Fibroblast of skin of right quadriceps (primary cell): ENCODE data around the gene ZNF319.

Experiments used
- DNase-seq: peaks from one replicate; pipeline ENCODE4 v3.0.0-alpha.2; 2013

The ZNF319 gene

GRCh38 chr16:57970970-57971369 lies 29.5 kb downstream of the ZNF319 start, which contains the start of gene CNGB1:
Gene CNGB1 (minus strand): TSS chr16:57971128. CDS start chr16:57967286, 3,842 bp downstream.
- no peak for DNase-seq

- DNase-seq, result no peak
Measured at GRCh38 chr16:57970319-57970718, 30.2 kb downstream of the ZNF319 start.

DNA sequence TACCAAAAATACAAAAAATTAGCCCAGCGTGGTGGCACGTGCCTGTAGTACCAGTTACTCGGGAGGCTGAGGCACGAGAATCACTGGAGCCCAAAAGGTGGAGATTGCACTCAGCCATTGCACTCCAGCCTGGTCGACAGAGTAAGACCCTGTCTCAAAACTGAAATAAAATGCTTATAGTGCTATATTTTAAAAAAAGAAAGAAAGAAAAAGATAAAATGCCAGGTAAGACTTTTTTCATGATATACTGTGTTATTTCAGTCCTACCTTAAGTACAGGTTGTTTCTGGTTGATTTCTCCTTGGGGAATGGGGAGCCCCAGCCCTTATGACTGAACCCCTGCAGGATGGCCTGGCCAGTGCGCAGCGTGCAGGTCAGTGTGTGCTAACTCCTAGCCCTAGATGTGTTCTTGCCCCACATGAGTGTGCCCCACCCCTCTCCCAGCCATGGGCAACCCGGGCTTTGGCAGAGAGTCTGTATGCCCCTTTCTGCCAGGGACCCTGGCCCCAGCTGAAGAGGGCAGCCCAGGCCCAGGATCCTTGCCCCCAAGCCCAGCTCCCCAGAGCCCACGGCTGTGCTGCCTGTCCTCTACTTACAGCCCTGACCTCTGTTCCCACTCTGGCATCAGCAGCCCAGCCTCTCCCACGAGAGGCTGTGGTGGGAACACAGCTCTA lies 30.9 kb downstream of the ZNF319 start:
- DNase-seq, result no peak

GRCh38 chr16:57967916-57968315 lies 32.6 kb downstream of the ZNF319 start:
- DNase-seq, result no peak

DNA sequence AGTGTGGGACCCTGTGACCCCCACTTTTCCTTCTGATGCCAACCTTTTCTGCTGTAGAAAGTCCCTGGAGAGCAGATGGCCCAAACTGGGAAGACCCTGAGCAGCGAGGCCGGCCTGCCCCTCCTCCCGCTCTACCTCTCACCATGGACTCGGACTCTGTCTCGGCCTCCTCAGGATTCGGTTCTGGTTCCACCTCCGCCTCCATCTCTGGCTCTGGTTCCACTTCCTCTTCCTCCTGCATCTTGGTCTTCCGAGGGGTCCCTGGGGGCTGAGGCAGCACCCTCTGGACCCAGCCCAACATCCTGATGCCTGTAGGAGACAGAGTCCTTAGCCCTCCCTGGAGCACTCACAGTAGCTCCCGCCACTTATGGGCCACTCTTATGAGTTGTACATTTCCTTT lies 33.5 kb downstream of the ZNF319 start:
- no peak for DNase-seq

GRCh38 chr16:57966204-57966771 lies 34.2 kb downstream of the ZNF319 start:
- peak; percentile 6 for DNase-seq

- no peak for DNase-seq
Measured at GRCh38 chr16:57964157-57964700, 36.2 kb downstream of the ZNF319 start.

GRCh38 chr16:57962756-57963155 lies 37.7 kb downstream of the ZNF319 start:
- no peak for DNase-seq

GRCh38 chr16:57962046-57962445 lies 38.4 kb downstream of the ZNF319 start:
- no peak for DNase-seq

DNA sequence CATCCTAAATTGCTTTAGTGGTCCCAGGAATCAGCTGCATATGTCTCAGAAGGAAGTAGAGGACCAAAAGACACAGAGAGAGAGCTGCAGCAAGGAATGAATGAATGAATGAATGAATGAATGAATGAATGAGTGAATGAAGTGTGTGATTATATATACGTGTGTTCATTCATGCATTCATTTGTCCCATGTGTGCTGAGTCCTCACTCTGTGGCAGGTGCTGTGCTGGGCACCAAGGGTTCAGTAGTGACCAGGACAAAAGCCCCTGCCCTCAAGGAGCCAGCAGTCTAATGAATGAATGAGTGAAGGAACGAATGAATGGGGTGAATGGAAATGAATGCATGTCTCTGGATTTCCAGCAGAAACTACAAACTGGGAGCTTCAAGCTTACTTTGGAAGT lies 38.9 kb downstream of the ZNF319 start:
- DNase-seq, result no peak

GRCh38 chr16:57960826-57961472 lies 39.5 kb downstream of the ZNF319 start:
- no peak for DNase-seq

DNA sequence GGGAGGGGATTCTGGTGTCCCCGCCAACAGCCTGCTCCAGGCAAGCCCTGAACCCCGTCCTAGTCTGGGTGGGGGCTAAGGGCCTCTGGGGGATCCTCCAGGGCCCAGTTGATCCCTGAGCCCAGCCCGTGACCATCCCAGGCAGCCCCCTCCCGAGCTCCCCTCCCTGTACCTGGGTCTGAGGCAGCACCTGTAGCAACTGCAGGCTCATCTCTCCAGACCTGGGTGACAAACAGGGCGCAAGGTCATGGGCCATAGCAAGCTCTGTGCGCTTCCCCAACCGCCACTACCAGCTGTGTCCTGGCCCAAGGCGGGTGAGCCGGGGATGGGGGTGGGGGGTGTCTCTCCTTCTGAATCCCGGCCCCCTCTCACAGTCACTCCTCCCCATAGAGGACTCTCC lies 40.2 kb downstream of the ZNF319 start:
- DNase-seq, result no peak

- no peak for DNase-seq
Measured at GRCh38 chr16:57959804-57960203, 40.7 kb downstream of the ZNF319 start.

- DNase-seq, result no peak
Measured at GRCh38 chr16:57959121-57959520, 41.4 kb downstream of the ZNF319 start.

DNA sequence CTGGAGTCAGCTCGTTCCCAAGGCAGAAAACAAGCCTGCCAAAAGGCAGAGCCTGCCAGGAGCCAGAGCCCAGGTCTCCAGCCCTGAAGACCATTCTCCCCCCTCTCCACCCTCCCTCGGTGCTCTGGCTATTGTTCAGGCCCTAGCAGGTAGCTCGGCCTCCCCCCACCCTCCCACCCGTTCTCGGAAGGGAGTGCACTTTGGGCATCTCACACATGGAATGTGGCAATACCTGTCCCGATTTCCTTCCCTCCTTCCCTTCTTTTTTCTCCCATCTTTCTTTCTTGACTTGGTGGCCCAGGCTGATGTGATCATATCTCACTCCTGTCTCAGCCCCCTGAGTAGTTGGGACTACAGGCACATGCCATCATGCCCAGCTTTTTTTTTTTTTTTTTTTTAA lies 41.9 kb downstream of the ZNF319 start:
- DNase-seq, result no peak

DNA sequence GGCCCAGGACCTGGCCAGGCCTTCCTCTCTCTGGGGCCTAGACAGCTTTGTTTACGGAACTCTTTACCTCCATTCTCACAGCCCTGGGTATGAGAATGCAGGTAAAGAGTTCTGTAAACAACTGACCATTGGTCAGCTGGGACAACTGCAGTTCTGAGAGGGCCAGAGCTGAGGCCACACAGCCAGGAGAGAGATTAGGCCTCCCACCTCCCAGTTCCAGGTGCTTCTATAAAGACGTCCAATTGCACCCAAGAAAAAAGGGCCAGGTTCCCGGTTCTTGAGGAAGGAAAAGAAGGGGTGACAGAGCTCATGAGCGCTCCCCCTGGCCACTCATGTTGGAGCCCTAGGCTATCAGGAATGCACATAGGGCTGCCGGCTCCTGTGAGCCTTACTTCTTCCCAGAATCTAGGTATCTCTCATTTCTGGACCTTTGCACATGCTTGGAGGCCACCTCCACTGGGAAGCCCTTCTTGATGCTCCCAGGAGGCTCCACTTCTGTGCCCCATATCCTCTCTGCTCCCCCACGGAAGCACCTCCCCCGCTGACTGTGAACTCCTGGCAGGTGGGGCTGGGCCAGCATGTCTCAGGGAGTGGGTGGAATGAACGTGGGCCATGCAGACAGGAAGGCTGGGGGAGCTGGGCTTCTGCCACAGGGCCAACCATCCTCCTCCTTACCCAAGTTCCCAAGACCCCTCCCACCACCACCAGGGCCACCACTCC lies 42.6 kb downstream of the ZNF319 start:
- no peak for DNase-seq

- no peak for DNase-seq
Measured at GRCh38 chr16:57956924-57957672, 43.4 kb downstream of the ZNF319 start.

DNA sequence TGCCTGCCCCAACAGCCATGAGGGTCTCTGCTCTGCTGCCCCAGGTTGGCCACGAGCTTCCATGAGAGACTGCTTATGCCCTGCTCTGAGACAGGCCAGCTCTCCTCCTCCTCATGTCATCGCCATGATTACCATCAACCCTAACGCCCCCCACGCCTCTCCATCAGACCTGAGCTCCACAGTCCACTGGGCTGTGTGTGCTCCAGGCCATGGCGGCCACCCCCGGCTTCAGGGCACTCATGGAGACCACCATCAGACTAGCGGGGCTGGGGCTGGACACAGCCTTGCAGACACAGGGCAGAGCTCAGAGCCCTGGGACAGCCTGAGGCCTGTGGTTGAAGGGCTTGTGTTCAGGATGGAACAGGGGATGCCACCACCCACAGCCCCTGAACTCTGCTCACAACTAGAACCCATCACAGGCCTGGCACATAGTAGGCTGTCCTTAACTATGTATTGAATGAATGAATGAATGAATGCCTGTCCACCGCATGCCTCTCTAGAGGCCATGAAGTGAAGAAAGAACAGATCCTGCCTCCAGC lies 44.1 kb downstream of the ZNF319 start:
- DNase-seq, result no peak

DNA sequence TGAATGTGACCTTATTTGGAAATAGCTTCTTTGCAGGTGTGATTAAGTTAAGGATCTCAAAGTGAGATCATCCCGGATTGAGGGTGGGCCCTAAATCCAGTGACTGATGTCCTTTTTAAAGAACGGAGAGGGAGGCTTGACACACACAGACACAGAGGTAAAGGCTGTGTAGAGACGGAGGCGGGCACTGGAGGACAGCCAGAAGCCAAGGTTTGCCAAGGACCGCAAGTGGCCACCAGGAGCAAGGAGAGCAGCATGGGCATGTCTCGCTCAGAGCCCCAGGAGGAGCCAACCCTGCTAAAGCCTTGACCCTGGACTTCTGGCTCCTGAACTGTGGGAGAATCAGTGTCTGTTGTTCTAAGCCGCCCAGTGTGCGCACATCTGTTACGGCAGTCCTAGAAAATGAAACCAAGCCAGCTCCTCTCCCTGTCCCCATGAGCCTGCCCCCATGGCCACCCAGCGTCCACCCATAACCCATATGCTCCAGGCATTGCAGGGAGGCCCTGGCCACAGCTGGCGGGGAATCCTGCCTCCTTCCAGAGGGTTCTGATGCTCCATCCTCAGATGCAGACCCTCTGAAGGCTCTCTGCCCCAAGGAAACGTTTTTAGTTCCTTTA lies 44.8 kb downstream of the ZNF319 start:
- no peak for DNase-seq

DNA sequence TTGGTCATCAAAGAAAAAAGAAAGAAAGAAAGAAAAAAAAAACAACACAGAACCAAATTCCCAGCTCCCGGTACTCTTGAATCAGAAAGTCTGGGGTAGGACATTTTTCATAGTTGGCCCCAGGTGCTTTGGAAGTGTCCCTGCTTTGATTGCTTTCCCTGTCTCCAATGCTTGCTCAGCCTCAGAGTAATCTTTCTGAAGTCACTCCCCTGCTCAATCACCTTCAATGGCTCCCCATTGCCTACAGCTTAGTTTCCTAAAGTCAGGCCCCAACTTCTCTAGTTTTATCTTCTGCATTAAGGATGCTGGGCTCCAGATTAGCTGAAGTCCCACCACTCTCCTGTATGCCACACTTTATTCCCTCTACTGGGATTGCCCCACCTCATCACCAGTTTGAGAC lies 46.6 kb downstream of the ZNF319 start:
- DNase-seq, result no peak

DNA sequence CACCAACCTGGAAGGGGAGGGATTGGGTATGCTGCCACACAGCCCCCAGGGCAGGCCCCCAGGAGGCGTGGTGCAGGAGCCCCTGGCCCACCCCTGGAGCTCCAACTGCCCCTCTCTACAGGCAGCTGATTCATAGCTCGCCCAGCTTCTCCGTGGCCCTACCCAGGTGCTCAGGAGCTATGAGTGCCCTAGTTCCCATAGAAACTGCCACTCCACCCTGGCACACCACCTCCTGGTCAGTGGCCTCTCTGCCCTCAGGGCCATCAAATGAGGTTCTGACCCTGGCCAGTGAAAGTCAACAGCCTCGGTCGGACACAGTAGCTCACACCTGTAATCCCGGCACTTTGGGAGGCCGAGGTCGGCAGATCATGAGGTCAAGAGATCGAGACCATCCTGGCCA lies 47.6 kb downstream of the ZNF319 start:
- DNase-seq, result no peak
